Uterus (tissue), 4 donors: ENCODE data around the gene DNAH8. TPM values are rescaled to one million over a fixed set of nuclear protein-coding genes. Genes with fewer than 3 reads are reported as not detected.
"Not testable (repeated sequence)": the region's sequence is repeated elsewhere in the genome, so short reads cannot be mapped to it uniquely, and the experiment has no call there.

Experiments
- DNase-seq, 2 donors: peaks; one replicate each; pipeline ENCODE4 v3.0.0-alpha.2; 2019 to 2020
- H3K27ac ChIP-seq, 2 donors: fragments of 200-600 bp; sonication (generic); 1 replicate in 1 of 2; 2 replicates in 1 of 2; pipeline ENCODE4 v1.5.1; 2016 to 2018
- H3K27me3 ChIP-seq, 2 donors: fragments of 200-600 bp; sonication (generic); one replicate each; pipeline ENCODE4 v1.5.1; 2018 to 2019; ENCODE audit warnings: control low read depth in 1 of 2
- H3K36me3 ChIP-seq, 2 donors: fragments of 200-600 bp; sonication (generic); one replicate each; pipeline ENCODE4 v1.5.1; 2019; ENCODE audit warnings: control low read depth in 1 of 2
- H3K4me1 ChIP-seq, 2 donors: fragments of 200-600 bp; sonication (generic); one replicate each; pipeline ENCODE4 v1.5.1; 2018 to 2019; ENCODE audit warnings: control low read depth in 1 of 2
- H3K4me3 ChIP-seq, 2 donors: fragments of 200-600 bp; sonication (generic); 1 replicate in 1 of 2; 2 replicates in 1 of 2; pipeline ENCODE4 v1.5.1; 2018 to 2019; ENCODE audit warnings: mild to moderate bottlenecking in 1 of 2
- H3K9me3 ChIP-seq, 2 donors: fragments of 200-600 bp; sonication (generic); one replicate each; pipeline ENCODE4 v1.5.1; 2019; ENCODE audit warnings: control low read depth in 1 of 2
- POLR2A ChIP-seq, 2 donors: fragments of 450-650 bp; IDR thresholded peaks; one replicate each; pipeline ENCODE4 v1.6.1; 2016; ENCODE audit warnings: antibody characterized with exemption in 2 of 2, mild to moderate bottlenecking in 1 of 2, moderate library complexity in 1 of 2
- intact Hi-C: fragments of 100-400 bp; cut with DNase I; formaldehyde crosslinking; loops from one replicate; pipeline ENCODE4 v1.15.1; 2023; ENCODE audit warnings: low total_unique reads
- total RNA-seq, 4 donors: library from RNA; depleted of rRNA in 3 of 4; stranded (reverse); fragments of >200 nt in 3 of 4; gene quantifications; one replicate each; pipeline versions ENCODE4 v1.1.0 to v1.2.4, GENCODE V29; 2014 to 2023
- TF ChIP-seq, protein P1 (sequence below), 4 experiments: fragments of 200-600 bp in 2 of 4; fragments of 450-650 bp in 2 of 4; sonication (generic) in 2 of 4; IDR thresholded peaks; one replicate each; pipeline ENCODE4 v1.5.1; 2016 to 2019; ENCODE audit warnings: antibody characterized with exemption in 4 of 4, mild to moderate bottlenecking in 2 of 4, moderate library complexity in 1 of 4
- donor health status: DM: yes; HTN: yes; CAD: no.

Gene DNAH8
- total RNA-seq, 4 donors from 2014 or later, result 0.03 to 0.69 TPM; not detected in 2

DNA sequence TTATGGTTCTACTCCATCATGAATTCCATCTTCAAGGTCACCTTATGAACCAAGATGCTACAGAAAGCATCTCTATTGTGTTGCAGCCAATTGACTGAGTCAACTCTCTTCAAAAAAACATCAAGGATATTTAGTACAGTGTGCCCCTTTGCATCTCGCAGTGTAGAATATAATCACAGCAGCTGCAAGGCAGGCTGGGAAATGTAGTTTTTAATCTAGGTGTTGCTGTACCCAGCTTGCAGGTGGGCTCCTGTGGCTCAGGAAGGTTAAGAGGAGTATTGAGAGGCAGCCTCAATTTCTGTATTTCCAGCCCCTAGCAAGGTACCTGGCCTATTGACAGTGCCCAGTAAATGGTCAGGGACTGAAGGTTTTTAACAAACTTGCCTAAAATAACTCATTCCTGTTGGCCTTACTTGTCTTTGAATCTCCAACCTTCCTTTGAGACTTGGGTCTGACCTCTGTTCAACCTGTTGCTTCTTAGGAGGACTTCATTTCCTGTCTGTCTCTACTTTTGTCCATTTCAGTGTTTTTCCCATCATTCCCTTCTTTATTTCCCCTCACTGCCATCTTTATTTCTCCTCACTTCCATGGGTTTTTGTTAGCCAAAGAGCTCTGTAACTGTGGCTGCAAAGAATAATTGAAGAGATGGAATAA lies 150.5 kb downstream of the DNAH8 start:
- no peak for DNase-seq
- H3K4me3 ChIP-seq, result no peak overlapping the region
- intact Hi-C loops, result no loop called here
- H3K27me3 ChIP-seq, result no peaks in the 10 kb centered on the region
- no peaks in the 10 kb centered on the region for H3K36me3 ChIP-seq
- TF ChIP-seq, protein P1, sequence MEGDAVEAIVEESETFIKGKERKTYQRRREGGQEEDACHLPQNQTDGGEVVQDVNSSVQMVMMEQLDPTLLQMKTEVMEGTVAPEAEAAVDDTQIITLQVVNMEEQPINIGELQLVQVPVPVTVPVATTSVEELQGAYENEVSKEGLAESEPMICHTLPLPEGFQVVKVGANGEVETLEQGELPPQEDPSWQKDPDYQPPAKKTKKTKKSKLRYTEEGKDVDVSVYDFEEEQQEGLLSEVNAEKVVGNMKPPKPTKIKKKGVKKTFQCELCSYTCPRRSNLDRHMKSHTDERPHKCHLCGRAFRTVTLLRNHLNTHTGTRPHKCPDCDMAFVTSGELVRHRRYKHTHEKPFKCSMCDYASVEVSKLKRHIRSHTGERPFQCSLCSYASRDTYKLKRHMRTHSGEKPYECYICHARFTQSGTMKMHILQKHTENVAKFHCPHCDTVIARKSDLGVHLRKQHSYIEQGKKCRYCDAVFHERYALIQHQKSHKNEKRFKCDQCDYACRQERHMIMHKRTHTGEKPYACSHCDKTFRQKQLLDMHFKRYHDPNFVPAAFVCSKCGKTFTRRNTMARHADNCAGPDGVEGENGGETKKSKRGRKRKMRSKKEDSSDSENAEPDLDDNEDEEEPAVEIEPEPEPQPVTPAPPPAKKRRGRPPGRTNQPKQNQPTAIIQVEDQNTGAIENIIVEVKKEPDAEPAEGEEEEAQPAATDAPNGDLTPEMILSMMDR (IDR thresholded peaks at IDR 0.05), result no peak
- TF ChIP-seq POLR2A (IDR thresholded peaks at IDR 0.05), result no peak
- H3K27ac ChIP-seq, result no peak overlapping the region
- no peaks in the 10 kb centered on the region for H3K9me3 ChIP-seq
- no peaks in the 10 kb centered on the region for H3K4me1 ChIP-seq

DNA sequence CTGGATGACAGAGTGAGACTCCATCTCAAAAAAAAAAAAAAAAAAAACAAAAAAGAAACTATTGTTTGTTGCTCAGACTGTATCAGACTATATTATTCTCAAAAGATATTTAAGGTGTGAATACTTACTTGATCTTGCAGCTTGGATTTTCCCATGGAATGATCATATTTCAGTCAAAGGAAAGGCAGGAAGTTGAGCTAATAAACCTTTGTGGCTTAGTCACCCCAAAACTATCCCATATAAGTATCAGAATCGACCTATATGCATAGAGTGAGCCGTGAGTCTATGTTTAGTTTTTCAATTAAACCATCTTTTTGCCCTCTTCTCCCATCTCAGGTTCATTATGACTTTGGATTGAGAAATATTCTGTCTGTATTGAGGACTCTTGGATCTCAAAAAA lies 152.6 kb downstream of the DNAH8 start:
- no peak for TF ChIP-seq POLR2A (IDR thresholded peaks at IDR 0.05)
- TF ChIP-seq, protein P1 (IDR thresholded peaks at IDR 0.05), result no peak
- H3K9me3 ChIP-seq, result no peaks in the 10 kb centered on the region
- H3K27me3 ChIP-seq, result no peaks in the 10 kb centered on the region
- no peaks in the 10 kb centered on the region for H3K36me3 ChIP-seq
- no peak overlapping the region for H3K4me3 ChIP-seq
- intact Hi-C loops, result no loop called here
- H3K27ac ChIP-seq, result no peak overlapping the region
- no peaks in the 10 kb centered on the region for H3K4me1 ChIP-seq
- DNase-seq, result no peak

DNA sequence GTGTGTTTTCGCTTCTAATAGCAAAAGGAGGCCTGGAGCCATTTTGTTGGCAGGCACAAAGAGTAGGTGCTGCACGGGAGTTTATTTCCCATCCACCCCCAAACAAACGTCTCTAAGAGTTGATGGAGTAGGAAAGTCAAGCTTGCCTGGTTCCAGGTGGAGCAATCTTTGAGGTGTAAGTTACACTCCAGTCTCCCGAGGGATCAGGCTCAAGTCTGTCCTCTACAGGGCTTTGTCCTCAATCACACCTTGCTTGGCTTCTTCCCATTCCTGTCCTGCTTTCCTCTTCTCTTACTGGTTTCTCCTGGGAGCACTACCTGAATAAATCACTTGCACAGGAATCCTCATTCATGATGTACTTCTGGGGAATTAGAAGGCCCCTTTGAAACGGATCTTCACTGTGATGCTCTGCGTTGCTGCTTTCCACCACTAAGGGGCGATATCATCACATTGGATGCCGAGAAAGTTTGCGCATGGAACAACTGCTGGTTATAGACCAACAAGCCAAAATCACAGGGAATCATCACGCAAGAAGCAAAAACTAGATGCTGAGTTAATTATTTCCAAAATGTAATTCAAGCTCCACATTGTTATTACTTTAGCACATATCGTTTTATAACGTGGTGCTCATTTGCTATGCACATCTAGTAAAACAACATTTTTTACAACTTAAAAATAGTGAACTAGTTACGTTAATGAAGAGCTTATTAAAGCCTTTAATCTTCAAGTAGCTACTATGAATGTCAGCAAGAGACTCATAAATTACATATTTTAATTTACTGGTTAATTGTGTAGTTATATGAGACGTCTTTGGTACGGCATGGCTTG lies 156.8 kb downstream of the DNAH8 start:
- Histone ChIP-seq H3K9me3 (no peaks in the 10 kb centered on the region), H3K4me1 (no peaks in the 10 kb centered on the region), H3K27me3 (no peaks in the 10 kb centered on the region), H3K4me3 (no peak overlapping the region), H3K36me3 (no peaks in the 10 kb centered on the region), H3K27ac (no peak overlapping the region)
- no peak for TF ChIP-seq POLR2A (IDR thresholded peaks at IDR 0.05)
- TF ChIP-seq, protein P1 (IDR thresholded peaks at IDR 0.05), result peak; percentile 37 to 49 (median 45)
- no peak for DNase-seq
- intact Hi-C loops, result no loop called here

DNA sequence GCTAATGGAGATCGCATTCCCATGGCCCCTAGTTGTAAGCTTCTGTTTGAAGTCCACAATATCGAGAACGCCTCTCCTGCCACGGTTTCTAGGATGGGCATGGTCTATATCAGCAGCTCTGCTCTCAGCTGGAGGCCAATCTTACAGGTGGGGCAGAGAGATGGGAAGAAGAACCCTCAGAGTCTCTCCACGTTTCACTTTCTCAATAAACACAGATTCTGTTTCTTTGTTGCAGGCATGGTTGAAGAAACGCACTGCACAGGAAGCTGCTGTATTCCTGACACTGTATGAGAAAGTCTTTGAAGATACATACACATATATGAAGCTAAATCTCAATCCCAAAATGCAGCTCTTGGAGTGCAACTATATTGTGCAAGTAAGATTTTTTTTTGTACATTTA lies 157.9 kb downstream of the DNAH8 start:
- no peaks in the 10 kb centered on the region for H3K4me1 ChIP-seq
- no peaks in the 10 kb centered on the region for H3K27me3 ChIP-seq
- intact Hi-C loops, result no loop called here
- no peak overlapping the region for H3K4me3 ChIP-seq
- no peak overlapping the region for H3K27ac ChIP-seq
- no peaks in the 10 kb centered on the region for H3K9me3 ChIP-seq
- no peak for DNase-seq
- no peaks in the 10 kb centered on the region for H3K36me3 ChIP-seq
- TF ChIP-seq POLR2A (IDR thresholded peaks at IDR 0.05), result no peak
- TF ChIP-seq, protein P1 (IDR thresholded peaks at IDR 0.05), result no peak

DNA sequence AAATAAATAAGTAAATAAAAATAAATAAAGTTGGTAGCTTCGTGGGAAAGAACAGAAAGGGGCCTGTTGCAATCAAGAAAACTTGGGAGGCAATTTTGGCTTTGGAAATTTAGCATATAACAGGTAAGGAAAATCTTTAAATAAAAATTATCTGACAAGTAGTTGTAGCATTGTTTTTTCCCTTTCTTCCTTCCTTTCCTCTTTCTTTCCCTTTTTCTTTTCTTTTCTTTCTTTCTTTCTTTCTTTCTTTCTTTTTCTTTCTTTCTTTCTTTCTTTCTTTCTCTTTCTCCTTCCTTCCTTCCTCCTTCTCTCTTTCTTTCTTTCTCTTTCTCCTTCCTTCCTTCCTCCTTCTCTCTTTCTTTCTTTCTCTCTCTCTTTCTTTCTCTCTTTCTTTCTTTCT lies 158.7 kb downstream of the DNAH8 start:
- H3K9me3 ChIP-seq, H3K27me3 ChIP-seq, H3K4me1 ChIP-seq, H3K4me3 ChIP-seq, H3K36me3 ChIP-seq, intact Hi-C loops, H3K27ac ChIP-seq, DNase-seq: not testable (repeated sequence)
